Measurements from ENCODE around the gene RPS6KL1. TPM values are rescaled to one million over a fixed set of nuclear protein-coding genes. Genes with fewer than 3 reads are reported as not detected.

Gene RPS6KL1
- polyA plus RNA-seq, 3 donors = 0.71 to 1.9 (median 1.9) TPM

GRCh38 chr14:74858022-74858421 is 65.0 kb downstream of the RPS6KL1 start:
- no peak for DNase-seq

DNA sequence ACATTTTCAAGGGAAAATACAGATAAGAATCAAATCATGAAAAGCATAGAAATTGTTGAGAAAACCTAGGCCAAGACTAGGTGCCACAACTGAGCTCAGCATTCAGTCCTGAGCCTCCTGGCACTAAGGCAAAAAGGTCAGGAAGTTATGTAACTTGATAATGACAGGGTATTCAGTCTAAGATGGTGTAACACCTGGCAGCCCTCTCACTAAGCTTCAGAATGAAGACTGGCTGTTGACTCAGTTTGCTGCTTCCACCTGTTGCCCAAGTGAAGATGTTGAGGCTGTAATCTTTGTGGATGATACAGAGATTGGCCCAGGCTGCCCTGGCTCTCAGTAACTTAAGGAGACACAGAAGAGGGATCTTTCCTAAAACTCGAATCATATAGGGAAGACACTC is 66.7 kb downstream of the RPS6KL1 start:
- DNase-seq = no peak

- no peak for DNase-seq
Observed at GRCh38 chr14:74855945-74856344, 67.1 kb downstream of the RPS6KL1 start.

- DNase-seq = no peak
Observed at GRCh38 chr14:74855021-74855420, 68.0 kb downstream of the RPS6KL1 start.

Other genes with a start within 250 kb of the RPS6KL1 start
- gene AREL1, start 210.2 kb downstream of the RPS6KL1 start, polyA plus RNA-seq (ENCODE audit: insufficient read length in 3 of 3) = 10 to 100 TPM; 33.1 to 38.4 (median 33.3) TPM
- gene FCF1, start 210.1 kb downstream of the RPS6KL1 start, polyA plus RNA-seq (ENCODE audit: insufficient read length in 3 of 3) = 10 to 100 TPM; 53.5 to 59.5 (median 56.0) TPM
- gene YLPM1, start 159.9 kb downstream of the RPS6KL1 start, polyA plus RNA-seq (ENCODE audit: insufficient read length in 3 of 3) = 100 to 1,000 TPM in 1 of 3 donors, 10 to 100 TPM in 2; 89.4 to 110 (median 94.0) TPM
- gene PROX2, start 47.1 kb downstream of the RPS6KL1 start, polyA plus RNA-seq (ENCODE audit: insufficient read length in 3 of 3) = 1 to 10 TPM in 2 of 3 donors, under 1 TPM in 1; 0.63 to 3.3 (median 2.8) TPM
- gene DLST, start 41.3 kb downstream of the RPS6KL1 start, polyA plus RNA-seq (ENCODE audit: insufficient read length in 3 of 3) = 100 to 1,000 TPM; 112 to 135 (median 134) TPM
- gene PGF, start 32.3 kb upstream of the RPS6KL1 start, polyA plus RNA-seq (ENCODE audit: insufficient read length in 3 of 3) = 10 to 100 TPM in 1 of 3 donors, 1 to 10 TPM in 2; 7.2 to 11.4 (median 9.1) TPM
- gene EIF2B2, start 79.7 kb upstream of the RPS6KL1 start, polyA plus RNA-seq (ENCODE audit: insufficient read length in 3 of 3) = 10 to 100 TPM; 60.2 to 68.0 (median 64.8) TPM
- 10 to 100 TPM; 34.9 to 44.2 (median 43.0) TPM for gene MLH3, start 128.2 kb upstream of the RPS6KL1 start, polyA plus RNA-seq (ENCODE audit: insufficient read length in 3 of 3)
- 10 to 100 TPM; 26.0 to 56.2 (median 43.5) TPM for gene ACYP1, start 140.8 kb upstream of the RPS6KL1 start, polyA plus RNA-seq (ENCODE audit: insufficient read length in 3 of 3)
- 10 to 100 TPM in 1 of 3 donors, 1 to 10 TPM in 2; 6.1 to 11.1 (median 9.4) TPM for gene ZC2HC1C, start 146.4 kb upstream of the RPS6KL1 start, polyA plus RNA-seq (ENCODE audit: insufficient read length in 3 of 3)
- 100 to 1,000 TPM; 125 to 148 (median 138) TPM for gene NEK9, start 203.8 kb upstream of the RPS6KL1 start, polyA plus RNA-seq (ENCODE audit: insufficient read length in 3 of 3)

Data from renal pelvis (tissue), 4 donors.